SHP77 treated with DMSO at 0.1 percent for 48 hours (cell line): ENCODE data around the gene LRRC41.
"Not testable (repeated sequence)": the region's sequence is repeated elsewhere in the genome, so short reads cannot be mapped to it uniquely, and the experiment has no call there.

Source experiments
- DNase-seq: peaks from one replicate; lab custom pipeline; 2025; lab: John Stamatoyannopoulos, UW

Gene LRRC41

DNA sequence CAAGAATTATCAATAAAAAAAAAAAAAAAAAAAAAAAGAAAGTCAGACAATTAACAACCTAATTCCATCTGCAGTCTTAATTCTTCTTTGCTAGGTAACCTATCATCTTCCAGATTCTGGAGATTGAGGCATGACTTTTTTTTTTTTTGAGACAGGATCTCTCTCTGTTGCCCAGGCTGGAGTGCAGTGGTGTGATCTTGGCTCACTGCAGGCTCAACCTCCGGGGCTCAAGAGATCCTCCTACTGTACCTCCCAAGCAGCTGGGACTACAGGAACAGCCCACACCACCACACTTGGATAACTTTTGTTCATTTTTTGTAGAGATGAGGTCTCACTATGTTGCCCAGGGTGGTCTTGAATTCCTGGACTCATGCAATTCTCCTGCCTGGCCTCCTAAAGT is 60.5 kb downstream of the LRRC41 start:
- no peak for DNase-seq

GRCh38 chr1:46241733-46242132 is 61.7 kb downstream of the LRRC41 start:
- DNase-seq = not testable (repeated sequence)

- not testable (repeated sequence) for DNase-seq
Measured at GRCh38 chr1:46238865-46239264, 64.6 kb downstream of the LRRC41 start.

GRCh38 chr1:46236882-46237281 is 66.5 kb downstream of the LRRC41 start:
- no peak for DNase-seq

- DNase-seq = not testable (repeated sequence)
Measured at GRCh38 chr1:46231231-46231630, 72.2 kb downstream of the LRRC41 start.
